Right lobe of liver (tissue), 4 donors: ENCODE measurements around the gene PLA2G5.

Experiments
- CTCF ChIP-seq, 4 donors: fragments of 200-600 bp in 3 of 4; fragments of 450-650 bp in 1 of 4; IDR thresholded peaks; one replicate each; pipeline versions ENCODE4 v1.5.1 to v1.8.0; 2016 to 2022; ENCODE audit warnings: antibody characterized with exemption in 4 of 4, mild to moderate bottlenecking in 2 of 4
- POLR2A ChIP-seq: fragments of 450-650 bp; IDR thresholded peaks from one replicate; pipeline ENCODE4 v1.6.1; 2017; ENCODE audit warnings: antibody characterized with exemption, mild to moderate bottlenecking
- donor health status: DM: no; HTN: no; CAD: no.
- donor health status: DM: no; HTN: no; CAD: no.
- donor health status: DM: no; HTN: yes; CAD: no.

GRCh38 chr1:20126041-20126805 is 56.2 kb downstream of the PLA2G5 start:
- TF ChIP-seq CTCF (IDR thresholded peaks at IDR 0.05) (no peak), POLR2A (no peak)
